Breast epithelium (tissue), 3 donors: ENCODE data around the gene RGS3.

Experiments used
- CTCF ChIP-seq, 3 donors: fragments of 450-650 bp; IDR thresholded peaks; one replicate each; pipeline ENCODE4 v1.5.1; 2016 to 2017; ENCODE audit warnings: antibody characterized with exemption in 3 of 3, mild to moderate bottlenecking in 3 of 3, moderate library complexity in 3 of 3
- POLR2A ChIP-seq: fragments of 450-650 bp; IDR thresholded peaks from one replicate; pipeline ENCODE4 v1.6.1; 2016; ENCODE audit warnings: antibody characterized with exemption, mild to moderate bottlenecking, moderate library complexity

- TF ChIP-seq CTCF (IDR thresholded peaks at IDR 0.05) (no peak), POLR2A (no peak)
These were observed 42.6 kb downstream of the RGS3 start for GRCh38 chr9:113506090-113506589.
